WERI-Rb-1 (cell line): ENCODE data around the gene MIOS.
A peak's percentile ranks its signal among the peaks of the same experiment; 100 is the strongest.

ENCODE experiments used
- DNase-seq: peaks from one replicate; pipeline ENCODE4 v3.0.0-alpha.2; 2020
- H3K27ac ChIP-seq: fragments of 250-450 bp; sonication (Bioruptor Pico); 2 replicates; pipeline ENCODE4 v1.5.1; 2020; ENCODE audit warnings: mild to moderate bottlenecking, moderate library complexity
- H3K27me3 ChIP-seq: fragments of 250-450 bp; sonication (Bioruptor Pico); 2 replicates; pipeline ENCODE4 v1.5.1; 2021; ENCODE audit warnings: mild to moderate bottlenecking, low read depth, moderate library complexity; ENCODE audit not compliant: insufficient read depth, severe bottlenecking
- H3K36me3 ChIP-seq: fragments of 250-450 bp; sonication (Bioruptor Pico); 2 replicates; pipeline ENCODE4 v1.5.1; 2020; ENCODE audit warnings: mild to moderate bottlenecking, moderate library complexity
- H3K4me3 ChIP-seq: 2 replicates; pipeline ENCODE4 v1.5.1; 2011; ENCODE audit warnings: low read depth, mild to moderate bottlenecking, control low read depth, low read length
- H3K9me3 ChIP-seq: fragments of 250-450 bp; sonication (Bioruptor Pico); 2 replicates; pipeline ENCODE4 v1.5.1; 2021; ENCODE audit warnings: mild to moderate bottlenecking, moderate library complexity; ENCODE audit not compliant: severe bottlenecking
- TF ChIP-seq, protein P1 (sequence below): IDR thresholded peaks from 2 replicates; pipeline ENCODE4 v1.5.1; 2011; ENCODE audit warnings: low read depth, mild to moderate bottlenecking, control low read depth, inconsistent platforms, low read length

Gene MIOS

DNA sequence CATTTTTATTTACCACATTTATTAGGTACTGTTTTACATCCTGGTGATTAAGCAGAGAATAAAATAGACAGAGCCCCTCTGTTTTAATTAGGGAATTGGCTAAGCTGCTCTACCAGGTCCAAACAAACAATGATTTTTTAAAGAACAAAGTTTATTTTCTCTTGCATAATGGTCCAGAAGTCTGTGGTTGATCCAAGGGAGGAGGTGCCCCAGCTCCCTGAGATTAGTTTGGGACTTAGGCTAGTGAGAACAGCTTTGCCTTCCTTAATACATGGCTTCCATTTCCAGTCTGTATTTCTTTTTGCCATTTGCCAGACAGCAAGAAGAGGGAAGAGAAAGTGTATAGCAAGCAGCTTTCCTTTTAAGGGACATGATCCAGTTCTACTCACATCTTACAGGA is 2.9 kb upstream of the MIOS start:
- Histone ChIP-seq H3K9me3 (no peaks in the 10 kb centered on the region), H3K4me3 (no peak overlapping the region), H3K27ac (no peak overlapping the region), H3K27me3 (no peaks in the 10 kb centered on the region), H3K36me3 (peaks cover 2% of the 10 kb centered on the region; the same call in 1 of the 2 replicates)
- DNase-seq: no peak
- TF ChIP-seq, protein P1, sequence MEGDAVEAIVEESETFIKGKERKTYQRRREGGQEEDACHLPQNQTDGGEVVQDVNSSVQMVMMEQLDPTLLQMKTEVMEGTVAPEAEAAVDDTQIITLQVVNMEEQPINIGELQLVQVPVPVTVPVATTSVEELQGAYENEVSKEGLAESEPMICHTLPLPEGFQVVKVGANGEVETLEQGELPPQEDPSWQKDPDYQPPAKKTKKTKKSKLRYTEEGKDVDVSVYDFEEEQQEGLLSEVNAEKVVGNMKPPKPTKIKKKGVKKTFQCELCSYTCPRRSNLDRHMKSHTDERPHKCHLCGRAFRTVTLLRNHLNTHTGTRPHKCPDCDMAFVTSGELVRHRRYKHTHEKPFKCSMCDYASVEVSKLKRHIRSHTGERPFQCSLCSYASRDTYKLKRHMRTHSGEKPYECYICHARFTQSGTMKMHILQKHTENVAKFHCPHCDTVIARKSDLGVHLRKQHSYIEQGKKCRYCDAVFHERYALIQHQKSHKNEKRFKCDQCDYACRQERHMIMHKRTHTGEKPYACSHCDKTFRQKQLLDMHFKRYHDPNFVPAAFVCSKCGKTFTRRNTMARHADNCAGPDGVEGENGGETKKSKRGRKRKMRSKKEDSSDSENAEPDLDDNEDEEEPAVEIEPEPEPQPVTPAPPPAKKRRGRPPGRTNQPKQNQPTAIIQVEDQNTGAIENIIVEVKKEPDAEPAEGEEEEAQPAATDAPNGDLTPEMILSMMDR: no peak

DNA sequence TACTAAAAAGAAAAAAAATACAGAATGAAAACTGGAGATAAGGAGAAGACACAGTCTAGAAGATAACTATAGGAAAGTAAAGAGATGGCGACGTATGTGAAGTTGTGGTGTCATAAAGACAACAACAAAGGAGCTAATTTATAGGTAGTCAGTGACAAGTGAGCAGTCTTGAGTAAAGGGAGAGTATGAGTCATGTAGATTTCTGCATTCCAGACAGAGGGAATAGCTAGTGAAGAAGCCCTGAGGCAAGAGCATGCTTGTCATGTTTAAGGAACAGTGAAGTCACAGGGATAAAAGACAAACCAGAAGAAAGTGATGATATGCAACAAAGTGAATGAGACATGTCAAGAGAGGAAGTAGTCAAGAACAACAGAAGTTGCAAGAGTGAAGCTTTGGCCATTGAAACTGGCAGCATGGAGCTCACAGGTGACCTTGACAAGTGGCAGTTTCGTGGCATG is 2.3 kb upstream of the MIOS start:
- Histone ChIP-seq H3K9me3 (no peaks in the 10 kb centered on the region), H3K27me3 (no peaks in the 10 kb centered on the region), H3K36me3 (peaks cover 3% of the 10 kb centered on the region), H3K27ac (no peak overlapping the region), H3K4me3 (no peak overlapping the region)
- TF ChIP-seq, protein P1: no peak
- no peak for DNase-seq

DNA sequence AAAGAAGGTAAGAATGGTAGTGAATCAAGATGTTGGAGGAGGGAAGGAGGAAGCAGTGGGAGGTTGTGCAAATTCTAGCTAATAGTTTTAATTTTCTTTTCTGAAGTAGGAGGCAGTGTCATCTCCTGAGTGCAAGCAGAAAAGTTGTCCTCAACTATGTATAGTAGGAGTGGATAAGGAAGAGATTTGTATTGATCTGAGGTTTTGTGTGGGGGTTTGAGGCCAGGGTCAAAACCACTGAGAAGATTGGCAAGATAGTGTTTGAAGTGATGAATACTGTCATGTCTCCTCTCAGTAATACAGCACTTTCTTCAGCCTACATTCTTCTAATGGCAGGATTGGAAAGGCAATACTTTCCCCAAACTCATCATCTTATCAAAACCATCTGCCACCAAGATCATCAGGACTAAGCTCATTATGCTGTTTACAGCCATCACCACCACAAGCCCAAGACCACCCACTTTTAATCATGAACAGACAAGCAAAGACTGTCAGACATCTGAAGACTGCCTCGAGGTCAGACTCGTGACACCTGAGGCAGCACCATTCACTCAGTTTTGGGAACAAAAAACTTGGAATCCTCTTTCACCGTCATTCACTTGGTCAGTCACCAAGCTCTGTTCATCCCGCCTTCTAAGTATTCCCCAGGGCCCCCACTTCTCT is 1.5 kb upstream of the MIOS start:
- Histone ChIP-seq H3K36me3 (peaks cover 9% of the 10 kb centered on the region), H3K27ac (peak overlapping the region; percentile 52)
- TF ChIP-seq, protein P1: no peak

DNA sequence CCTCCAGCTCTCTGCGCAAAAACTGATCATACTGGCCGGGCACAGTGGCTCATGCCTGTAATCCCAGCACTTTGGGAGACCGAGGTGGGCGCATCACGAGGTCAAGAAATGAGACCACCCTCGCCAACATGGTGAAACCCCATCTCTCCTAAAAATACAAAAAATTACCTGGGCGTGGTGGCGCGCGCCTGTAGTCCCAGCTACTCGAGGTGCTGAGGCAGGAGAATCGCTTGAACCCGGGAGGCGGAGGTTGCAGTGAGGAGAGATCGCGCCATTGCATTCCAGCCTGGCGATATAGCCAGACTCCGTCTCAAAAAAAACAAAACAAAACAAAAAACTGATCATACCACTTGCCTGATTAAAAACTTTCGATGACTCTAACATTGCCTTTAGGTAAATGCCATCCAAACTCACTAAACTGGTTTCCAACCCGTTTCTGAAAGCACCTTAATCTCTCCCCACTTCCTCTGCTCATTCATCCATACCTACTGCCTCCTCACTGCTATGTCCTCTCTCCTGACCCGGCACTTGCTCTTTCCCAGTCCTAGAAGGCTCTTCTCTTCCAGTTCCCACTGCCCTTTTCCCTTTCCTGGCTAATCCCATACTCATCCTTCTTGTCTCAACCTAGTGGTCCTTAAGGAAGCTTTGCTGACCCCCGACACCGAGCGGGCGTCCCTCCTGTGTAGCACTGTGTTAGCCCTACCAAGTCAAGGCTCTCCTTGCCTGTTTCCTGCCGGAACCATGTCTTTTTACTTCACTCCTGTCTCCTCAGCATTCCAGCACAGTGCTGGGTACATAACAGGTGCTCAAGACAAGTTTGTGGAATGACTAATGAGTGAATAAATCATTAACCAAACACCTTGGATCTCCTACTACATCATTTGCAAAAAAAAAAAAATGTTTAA is 686 bp upstream of the MIOS start:
- TF ChIP-seq, protein P1: no peak
- H3K4me3 ChIP-seq: peak overlapping the region; percentile 92
- H3K27ac ChIP-seq: peak overlapping the region; percentile 89
- peaks cover 18% of the 10 kb centered on the region for H3K36me3 ChIP-seq
- DNase-seq: peak; percentile 15
- H3K27me3 ChIP-seq: no peaks in the 10 kb centered on the region
- peaks cover 6% of the 10 kb centered on the region for H3K9me3 ChIP-seq

More for the DNA sequence above, 1.5 kb upstream of the MIOS start:
- Histone ChIP-seq H3K4me3 (no peak overlapping the region), H3K9me3 (peaks cover under 1% of the 10 kb centered on the region), H3K27me3 (no peaks in the 10 kb centered on the region)
- peak; percentile 50 for DNase-seq

DNA sequence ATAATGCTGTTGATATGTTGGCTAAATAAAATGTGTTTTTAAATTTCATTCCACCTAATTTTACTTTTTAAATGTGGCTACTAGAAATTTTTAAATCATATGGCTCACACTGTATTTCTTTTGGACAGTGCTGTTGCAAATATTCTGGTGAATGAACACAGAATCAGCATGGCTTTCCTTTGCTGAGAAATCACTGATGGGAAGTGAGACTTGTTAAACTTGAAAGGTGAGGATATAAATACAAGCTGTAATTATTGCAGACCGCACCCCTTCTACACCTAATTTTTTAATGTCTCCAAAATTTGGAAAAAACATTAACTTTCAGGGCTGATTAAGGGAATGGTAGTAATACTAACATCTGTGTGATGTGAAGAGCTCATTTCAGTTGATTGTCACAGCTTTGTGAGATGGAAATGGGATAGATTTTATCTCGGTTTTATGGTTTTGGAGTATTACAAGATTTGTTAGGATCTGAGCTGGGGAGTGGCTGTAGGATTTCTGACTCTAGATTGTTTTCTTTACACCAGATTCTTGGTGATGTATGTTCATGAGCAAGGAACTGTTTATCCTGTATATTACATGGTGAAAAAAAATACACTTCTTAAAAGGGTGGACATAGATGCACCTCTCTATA is 1.3 kb downstream of the MIOS start:
- DNase-seq: no peak
- TF ChIP-seq, protein P1: no peak
- Histone ChIP-seq H3K9me3 (peaks cover 6% of the 10 kb centered on the region), H3K36me3 (peaks cover 38% of the 10 kb centered on the region), H3K4me3 (peak overlapping the region; percentile 92), H3K27ac (peak overlapping the region; percentile 89), H3K27me3 (no peaks in the 10 kb centered on the region)
